DND-41 (cell line): ENCODE data around the gene VWDE.

Source experiments
- EZH2 ChIP-seq: IDR thresholded peaks from 3 replicates; pipeline ENCODE4 v1.6.1; 2012; ENCODE audit warnings: borderline replicate concordance, low read depth, mild to moderate bottlenecking, moderate library complexity, low read length, inconsistent platforms; ENCODE audit not compliant: severe bottlenecking
- TF ChIP-seq, protein P1 (sequence below): IDR thresholded peaks from 2 replicates; pipeline ENCODE4 v1.5.1; 2012; ENCODE audit warnings: borderline replicate concordance, low read length, moderate library complexity, mild to moderate bottlenecking; ENCODE audit not compliant: poor library complexity, severe bottlenecking; ENCODE audit errors: extremely low read depth

- TF ChIP-seq, protein P1, sequence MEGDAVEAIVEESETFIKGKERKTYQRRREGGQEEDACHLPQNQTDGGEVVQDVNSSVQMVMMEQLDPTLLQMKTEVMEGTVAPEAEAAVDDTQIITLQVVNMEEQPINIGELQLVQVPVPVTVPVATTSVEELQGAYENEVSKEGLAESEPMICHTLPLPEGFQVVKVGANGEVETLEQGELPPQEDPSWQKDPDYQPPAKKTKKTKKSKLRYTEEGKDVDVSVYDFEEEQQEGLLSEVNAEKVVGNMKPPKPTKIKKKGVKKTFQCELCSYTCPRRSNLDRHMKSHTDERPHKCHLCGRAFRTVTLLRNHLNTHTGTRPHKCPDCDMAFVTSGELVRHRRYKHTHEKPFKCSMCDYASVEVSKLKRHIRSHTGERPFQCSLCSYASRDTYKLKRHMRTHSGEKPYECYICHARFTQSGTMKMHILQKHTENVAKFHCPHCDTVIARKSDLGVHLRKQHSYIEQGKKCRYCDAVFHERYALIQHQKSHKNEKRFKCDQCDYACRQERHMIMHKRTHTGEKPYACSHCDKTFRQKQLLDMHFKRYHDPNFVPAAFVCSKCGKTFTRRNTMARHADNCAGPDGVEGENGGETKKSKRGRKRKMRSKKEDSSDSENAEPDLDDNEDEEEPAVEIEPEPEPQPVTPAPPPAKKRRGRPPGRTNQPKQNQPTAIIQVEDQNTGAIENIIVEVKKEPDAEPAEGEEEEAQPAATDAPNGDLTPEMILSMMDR: no peak
- no peak for TF ChIP-seq EZH2
Observed at GRCh38 chr7:12409097-12409711, 5.5 kb upstream of the VWDE start.
